HG03060 (cell line): ENCODE data around the gene CPNE1.

Experiments used
- ATAC-seq: cut with Tn5 transposase; IDR thresholded peaks from one replicate; pipeline ENCODE4 v1.9.1; 2021; ENCODE audit warnings: low read depth, moderate number of reproducible peaks; ENCODE audit not compliant: unreplicated experiment

The CPNE1 gene

DNA sequence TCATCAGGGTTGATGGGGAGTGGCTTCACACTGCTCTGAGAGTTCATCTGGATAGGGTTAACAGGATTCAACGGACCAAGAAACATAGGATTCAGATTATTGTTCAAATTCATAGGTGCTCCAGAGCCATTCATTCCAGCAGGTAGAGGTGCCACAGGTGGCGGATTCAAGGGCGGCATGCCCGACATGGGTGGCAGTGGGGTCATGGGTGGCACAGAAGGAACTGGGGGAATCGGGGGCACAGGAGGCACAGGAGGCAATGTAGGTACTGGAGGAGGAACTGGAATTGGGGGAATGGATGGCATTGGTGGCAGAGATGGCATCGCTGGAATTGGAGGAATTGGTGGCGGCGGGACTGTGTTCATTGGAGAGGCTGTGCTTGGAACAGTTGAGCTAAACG is 10.3 kb downstream of the CPNE1 start:
- no peak for ATAC-seq

DNA sequence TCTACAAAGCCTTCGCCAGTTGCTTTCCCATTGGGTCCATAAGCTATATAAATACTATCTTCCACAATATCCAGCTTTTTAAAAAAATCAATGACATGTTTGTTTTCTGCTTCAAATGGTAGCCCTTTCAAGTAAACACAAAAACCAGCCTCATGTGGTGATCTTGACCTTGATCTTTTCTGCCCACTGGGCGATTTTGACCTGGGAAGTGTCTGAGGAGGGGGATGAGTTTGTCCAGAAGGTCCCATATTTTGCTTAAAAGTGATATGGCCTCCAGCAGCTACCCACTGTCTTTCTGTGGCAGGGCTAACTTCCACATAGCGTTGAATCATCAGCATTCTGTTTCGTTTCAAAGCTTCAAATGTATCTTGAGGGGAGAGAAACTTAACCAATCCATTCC is 10.8 kb downstream of the CPNE1 start:
- ATAC-seq: no peak

DNA sequence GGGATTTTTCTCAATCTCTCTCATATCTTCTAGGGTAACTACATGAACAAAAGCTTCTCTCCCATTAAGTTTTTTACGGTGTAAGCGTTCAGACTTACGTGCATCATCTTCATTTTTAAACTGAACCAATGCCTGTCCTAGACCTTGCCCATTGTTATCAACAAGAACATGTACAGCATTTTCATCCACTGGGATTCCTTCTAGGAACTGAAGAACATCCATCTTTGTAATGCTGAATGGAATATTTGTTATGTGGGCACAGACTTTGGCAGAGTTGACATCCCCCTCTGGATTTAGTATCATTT is 11.3 kb downstream of the CPNE1 start:
- no peak for ATAC-seq

DNA sequence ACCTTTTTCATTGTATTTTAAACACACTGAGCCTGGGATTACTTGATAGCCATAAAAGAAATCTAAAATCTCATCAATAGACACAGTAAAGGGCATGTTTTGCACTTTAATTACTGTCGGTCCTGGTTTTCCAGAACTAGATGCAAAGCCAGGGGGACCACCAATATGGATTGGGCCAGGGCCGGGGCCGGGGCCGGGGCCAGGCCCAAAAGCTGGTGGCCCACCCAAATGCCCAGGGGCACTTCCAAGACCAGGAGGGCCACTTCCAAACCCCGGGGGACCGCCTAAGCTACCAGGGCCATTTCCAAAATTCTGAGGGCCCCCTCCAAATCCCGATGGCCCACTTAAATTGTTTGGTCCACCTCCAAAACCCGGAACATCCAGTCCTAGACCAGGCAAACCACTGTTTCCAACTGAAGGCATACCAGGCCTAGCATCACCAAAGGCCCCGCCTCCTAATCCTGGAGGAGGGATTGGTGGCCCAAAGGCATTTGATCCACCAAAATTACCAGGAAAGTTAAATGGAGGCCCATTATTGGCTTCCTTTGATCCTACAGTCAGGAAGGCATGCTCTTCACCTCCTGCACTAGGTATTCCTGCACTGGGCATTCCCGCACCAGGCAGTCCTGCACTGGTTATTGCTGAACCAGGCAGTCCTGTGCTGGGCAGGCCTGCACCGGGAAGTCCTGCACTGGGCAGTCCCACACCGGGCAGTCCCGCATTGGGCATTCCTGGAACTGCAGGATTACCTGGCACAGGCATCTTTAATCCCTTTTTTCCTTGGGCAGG is 11.9 kb downstream of the CPNE1 start:
- ATAC-seq: no peak

DNA sequence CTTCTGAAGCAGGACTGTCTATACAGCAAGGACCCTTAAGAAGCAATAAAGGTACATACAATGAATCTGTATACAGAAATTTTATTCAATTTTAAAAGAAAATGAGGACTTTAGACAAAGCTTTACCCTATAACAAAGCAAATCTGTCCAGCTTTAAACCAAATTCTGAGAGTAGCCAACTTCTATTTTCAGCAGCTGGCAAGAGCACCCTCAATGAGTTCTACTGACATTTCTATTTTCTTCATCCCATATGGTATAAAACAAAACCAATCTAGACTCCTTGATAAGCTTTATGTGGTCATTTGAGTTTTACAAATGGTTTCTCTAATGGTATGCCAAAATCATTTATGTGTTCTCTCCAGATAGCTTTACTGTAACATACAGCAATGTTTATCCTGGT is 12.7 kb downstream of the CPNE1 start:
- ATAC-seq: no peak

DNA sequence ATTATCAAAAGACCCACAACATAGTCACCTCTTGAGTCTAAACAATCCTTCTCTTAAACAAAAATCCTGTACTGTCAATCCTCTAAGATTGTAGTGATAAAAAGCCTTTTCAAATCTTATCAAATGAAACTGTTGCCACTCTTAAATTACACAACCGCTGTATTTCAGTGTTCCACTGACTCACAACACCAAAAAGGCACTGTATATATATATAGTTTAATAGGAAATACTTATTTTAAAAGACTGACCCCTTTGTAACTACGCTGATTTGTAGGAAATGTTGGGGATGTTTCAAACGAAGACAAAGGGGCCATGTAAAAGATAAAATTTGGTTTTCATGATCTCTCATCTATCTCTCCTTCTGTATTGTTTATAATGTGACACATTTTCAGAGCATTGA is 14.1 kb downstream of the CPNE1 start:
- ATAC-seq: no peak

DNA sequence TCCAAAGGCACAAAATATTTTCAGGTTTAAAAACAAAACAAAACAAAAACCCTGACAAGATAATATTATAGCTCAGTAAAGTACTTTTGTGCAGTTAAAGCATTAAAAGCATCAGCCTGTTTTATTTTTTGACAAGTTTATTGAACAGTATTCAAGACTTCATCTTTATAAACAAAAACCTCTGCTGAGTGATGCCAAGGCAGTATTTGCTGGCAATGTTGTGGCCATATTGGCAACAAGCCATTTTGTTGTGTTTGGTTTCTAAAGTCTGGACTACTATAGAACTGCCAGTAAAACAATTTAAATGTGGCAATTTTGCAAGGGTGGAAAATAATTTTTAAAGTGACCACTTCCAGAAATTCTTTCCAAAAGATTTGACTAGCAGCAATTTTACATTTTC is 15.9 kb downstream of the CPNE1 start:
- no peak for ATAC-seq

DNA sequence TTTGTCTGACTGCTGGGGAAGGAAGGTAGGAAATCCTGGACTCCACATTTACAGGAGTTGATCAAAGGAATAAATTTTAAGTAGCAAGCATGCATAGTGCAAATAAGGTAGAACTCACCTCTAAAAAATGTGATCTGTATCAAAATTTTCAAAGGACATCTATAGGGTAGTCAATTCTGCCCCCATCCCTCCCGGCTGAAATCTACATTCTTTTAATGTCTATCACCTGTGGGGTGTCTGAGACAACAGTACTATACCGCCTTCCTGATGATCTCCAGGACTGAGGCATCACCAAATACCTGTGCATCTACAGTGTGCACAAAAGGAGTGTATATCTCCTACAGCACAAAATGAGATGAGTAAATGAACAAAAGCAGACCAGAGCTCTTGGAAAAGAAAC is 19.9 kb downstream of the CPNE1 start:
- no peak for ATAC-seq

DNA sequence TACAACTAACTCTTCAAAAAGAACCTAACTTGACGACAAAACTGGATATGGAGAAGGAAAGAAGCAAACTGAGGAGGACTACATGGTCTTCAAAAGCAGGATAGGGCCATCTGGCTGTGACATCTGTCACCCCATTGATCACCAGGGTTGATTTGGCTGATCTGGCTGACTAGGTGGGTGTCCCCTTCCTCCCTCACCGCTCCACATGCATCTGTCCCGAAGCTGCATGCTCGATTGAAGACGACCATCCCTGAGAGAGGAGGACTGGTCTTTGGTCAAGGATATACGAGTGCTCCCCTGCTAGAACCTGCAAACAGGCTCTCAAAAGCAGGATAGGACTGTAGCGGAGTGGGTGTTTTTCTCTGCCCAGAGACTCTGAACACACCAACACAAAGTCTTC is 21.7 kb downstream of the CPNE1 start:
- ATAC-seq: no peak

DNA sequence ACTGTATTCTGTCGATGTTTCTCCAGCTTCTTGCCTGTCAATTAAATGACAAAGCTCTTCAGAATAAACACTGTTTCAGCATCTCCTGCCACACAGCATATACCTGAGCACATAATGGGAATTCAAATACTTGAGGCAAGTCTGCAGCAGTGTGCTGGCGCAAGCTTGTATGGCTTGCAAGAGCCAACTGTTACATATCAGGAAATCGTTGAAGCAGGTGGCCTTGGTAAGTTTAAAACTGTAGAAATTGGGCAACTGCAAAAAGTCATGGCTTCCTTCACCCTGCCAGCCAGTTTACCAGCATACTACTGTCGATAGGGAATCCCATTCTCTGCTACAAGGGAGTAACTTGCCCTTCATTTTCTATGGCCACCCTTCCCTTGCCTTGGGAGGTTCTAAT is 23.0 kb downstream of the CPNE1 start:
- ATAC-seq: no peak

DNA sequence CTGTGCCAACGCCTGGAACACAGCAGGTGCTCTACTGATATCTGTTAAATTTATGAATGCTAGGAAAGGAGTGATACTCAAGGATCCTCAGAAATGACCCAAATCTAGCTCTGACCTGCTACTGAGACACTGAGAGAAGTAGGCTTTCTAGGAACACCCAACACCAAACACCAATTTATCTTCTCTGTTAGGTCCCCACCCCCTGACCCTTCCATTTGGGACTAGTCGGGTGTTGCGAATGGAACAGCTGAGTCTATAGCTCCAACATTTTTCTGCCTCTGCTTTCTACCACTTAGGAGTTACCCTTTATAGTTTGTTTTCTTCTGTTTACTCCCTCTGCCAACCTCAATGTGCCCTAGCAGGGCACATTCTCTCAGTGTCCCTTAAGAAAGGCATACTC is 24.0 kb downstream of the CPNE1 start:
- no peak for ATAC-seq

DNA sequence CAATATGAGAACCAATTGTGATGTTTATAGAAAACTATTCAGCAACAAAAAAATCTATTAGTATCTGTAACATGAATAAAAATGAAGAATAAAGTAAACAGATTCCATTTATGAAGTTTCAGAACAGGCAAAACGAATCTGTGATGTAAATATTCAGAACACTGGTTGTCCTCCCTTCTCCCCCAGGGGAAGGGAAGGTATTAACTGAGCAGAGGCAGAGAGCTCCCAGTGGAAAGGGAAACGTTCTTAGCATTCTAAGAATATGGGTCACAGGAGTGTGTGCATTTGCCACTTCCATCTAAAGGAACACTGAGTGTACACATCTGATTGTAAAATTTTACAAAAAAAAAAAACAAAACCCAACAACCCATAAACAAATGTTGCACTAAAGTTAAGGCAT is 25.9 kb downstream of the CPNE1 start:
- no peak for ATAC-seq

DNA sequence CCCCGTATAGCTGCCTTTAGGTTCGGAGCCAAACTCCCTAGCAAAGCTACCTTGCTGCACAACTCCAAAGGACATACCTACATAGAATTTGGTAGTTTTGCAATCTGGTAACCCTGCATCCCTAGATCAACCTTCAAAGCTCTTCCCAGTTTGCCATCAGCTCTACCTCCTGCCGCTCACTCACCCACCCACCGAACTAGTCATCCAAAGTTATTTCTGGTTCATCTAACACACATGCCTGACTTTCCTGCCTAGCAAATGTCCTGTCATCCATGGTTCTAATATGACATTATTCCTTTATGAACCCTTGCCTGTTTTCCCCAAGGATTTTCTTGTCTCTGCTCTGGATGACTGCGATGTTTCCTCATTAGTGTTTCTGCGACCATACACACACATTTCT is 27.4 kb downstream of the CPNE1 start:
- ATAC-seq: no peak

DNA sequence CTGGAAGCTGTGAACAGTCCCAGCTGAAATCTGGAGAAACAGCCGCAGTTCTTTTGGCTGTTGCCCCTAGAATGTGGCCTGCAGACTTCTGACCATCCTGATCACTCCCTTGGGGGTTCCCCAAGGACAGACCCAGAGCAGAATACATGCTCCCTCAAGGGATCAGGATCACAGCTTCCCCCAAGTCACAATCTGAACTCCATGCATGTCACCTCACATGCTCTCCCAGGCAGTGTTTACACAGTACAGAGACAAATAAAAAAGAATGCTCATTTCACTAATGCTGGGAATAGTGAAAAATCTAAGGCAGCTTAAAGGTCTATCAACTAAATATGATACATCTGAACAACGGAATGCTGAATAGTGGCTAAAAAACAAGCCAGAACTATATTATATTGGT is 28.6 kb downstream of the CPNE1 start:
- no peak for ATAC-seq

DNA sequence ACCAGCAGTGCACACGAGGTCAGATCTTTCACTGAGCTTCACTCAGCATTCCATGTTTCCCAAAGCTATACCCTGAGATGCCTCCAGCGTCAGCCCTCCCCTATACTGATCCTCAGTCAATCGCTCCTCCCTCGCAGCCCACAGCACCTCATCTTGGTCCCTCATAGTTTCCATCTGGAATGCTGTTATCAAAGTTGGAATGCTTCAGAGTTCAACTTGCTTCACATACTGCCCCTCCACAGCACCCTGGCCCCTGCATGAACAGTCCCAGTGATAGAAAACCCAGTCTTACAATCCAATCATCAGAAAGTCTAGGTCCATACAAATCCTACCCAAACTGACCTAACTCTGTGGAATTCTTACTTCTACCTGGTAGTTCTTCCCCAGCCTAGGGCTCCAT is 29.0 kb downstream of the CPNE1 start:
- no peak for ATAC-seq

DNA sequence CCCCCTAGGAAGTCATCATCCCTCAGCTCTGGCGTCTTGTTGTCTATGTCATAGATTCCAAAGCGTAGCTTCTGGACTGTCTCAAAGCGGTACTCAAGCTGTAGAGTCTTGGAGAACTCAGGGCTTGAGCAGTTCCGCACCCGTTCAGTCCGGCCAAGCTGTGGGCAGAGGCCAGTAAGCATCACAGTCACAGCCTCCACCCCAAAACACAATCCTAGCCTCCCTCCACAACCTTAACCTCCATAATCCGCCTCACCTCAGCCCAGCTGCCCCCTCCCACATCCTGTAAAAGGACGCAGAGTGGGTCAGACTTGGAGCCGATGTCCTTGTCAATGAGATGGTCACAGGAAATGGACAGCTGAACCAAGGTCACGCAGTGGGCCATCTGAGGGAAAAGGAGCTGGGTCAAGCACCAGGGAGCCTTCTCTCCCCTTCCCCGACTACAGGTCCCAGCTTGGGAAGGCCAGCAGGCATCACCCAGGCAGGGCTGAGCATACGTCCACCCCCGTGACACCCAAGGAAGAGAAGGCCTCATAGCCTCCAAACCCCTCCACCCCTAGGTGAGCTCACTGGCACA is 32.1 kb downstream of the CPNE1 start:
- ATAC-seq: no peak

DNA sequence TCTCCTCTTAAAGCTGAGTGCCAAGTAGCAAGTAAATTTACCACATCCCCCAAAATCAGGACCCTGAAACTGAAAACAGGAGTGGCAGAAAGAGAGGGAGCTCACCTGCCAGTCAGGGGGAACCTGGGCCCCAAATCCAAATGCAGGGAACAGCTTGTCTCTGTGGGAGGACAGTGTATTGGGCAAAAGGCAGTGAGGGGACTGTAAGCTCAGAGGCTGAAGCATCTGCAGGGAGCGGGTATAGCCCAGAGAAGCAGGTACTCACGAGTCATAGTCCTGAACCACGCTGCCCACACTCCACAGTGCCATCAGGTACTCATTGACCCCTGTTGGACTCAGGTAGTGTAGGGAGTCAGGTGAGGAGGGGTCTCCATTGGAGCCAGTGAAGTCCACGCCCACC is 34.1 kb downstream of the CPNE1 start:
- no peak for ATAC-seq

DNA sequence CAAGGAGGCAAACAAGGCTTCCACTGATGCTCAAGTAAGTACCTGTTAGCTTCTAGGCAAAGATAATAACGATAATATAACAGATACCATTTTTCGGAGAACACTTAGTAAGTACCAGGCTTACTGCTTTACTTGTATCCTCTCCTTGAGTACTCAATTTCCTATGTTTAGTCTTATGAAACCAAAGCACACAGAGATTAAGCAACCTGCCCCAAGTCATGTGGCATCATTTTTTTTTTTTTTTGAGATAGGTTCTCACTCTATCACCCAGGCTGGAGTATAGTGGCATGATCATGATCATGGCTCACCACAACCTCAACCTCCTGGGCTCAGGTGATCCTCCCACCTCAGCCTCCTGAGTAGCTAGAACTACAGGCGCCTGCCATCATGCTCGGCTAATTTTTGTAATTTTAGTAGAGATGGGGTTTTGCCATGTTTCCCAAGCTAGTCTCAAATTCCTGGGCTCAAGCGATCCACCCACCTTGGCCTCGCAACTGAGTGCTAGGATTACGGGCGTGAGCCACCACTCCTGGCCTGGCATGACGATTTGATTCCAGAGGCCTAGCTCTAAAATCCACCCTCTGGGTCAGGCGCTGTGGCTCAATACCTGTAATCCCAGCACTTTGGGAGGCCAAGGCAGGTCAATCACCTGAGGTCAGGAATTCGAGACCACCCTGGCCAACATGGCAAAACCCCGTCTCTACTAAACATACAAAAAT is 35.1 kb downstream of the CPNE1 start:
- no peak for ATAC-seq

DNA sequence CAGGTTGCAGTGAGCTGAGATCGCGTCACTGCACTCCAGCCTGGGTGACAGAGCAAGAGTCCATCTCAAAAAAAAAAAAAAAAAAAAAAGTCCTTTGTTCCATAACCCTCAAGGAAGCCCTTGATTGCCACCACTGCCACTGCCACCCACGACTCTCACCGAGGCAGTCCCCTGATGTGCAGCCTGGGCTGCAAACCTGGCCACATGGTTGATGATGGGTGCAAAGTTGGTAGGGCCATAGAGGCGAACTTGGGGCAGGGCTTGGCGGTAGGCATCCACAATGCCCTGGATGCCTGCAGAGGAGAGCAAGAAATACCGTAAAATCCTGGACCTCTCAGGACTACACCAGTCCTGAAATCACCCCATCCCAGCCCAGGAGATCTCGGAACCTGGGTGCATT is 37.6 kb downstream of the CPNE1 start:
- ATAC-seq: no peak

DNA sequence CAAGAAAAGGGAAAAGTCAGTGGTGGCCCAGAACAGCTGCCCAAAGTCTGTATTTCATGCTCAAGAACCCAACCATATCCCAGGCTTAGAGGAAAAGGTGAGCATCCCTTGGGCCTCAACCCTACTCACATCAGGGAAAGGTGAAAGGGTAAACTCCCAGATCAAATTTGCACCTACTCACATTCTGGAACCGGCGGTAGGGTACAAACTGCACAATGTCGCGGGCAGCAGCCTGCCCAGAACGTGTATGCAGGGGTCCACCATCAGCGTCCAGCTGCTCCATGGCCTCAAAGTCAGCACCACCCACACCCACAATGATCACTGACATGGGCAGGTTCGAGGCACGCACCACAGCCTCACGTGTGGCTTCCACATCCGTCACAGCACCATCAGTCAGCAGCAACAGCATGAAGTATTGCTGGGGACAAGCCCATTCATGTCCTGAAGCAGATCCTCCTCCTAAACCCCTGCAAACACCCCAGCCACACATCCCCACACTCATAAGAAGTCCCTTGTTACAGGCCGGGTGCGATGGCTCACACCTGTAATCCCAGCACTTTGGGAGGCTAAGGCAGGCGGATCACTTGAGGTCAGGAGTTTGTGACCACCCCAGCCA is 38.2 kb downstream of the CPNE1 start:
- ATAC-seq: no peak

DNA sequence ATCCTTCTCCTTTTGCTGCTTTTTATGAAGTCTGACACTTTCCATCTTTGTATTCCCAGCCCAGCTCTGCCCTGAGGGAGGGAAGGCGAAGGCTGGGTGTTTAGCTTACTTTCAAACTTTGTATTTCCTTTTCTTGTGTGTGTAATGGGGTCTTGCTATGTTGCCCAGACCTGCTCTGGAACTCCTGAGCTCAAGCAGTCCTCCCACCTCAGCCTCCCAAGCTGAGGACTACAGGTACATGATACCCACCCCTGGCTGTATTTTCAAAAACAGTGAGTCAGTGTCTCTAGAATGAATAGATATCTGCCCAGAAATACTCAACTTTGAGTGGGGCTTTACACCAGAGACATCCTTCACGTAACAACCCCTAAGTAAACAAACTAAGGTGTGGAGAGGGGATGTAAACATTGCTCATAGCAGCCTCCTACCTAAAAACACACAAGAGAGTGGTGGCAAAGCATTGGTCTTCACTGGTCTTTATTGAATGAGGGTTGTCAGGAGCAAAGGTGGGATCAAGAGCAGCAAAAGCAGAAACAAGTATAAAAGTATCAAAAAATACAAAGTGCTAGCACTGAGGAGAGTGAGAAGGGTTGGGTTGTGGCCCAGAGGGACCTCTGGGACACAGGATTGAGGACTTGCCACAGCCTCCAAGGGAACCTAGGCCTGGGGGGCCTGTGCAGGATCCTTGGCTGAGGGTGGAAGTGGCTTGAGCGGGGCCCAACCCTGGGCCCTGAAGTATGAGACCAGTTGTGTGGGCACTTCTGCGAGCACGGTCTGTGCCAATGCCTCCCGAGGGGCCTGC is 38.9 kb downstream of the CPNE1 start:
- ATAC-seq: no peak
